A673 (cell line): ENCODE measurements around the gene TOLLIP. TPM values are rescaled to one million over a fixed set of nuclear protein-coding genes. Genes with fewer than 3 reads are reported as not detected.
"Not testable (repeated sequence)": the region's sequence is repeated elsewhere in the genome, so short reads cannot be mapped to it uniquely, and the experiment has no call there.

Source experiments
- BruUV-seq: library from RNA; stranded (reverse); fragments of 400-500 nt; replicated peaks from 2 replicates; lab custom pipeline; 2021; lab: Mats Ljungman, UMichigan
- CTCF ChIA-PET: fragments of 300-600 bp; sonication (Branson Sonifier 250); formaldehyde crosslinking; loops from one replicate; lab custom pipeline; 2022; ENCODE audit warnings: antibody characterized with exemption; lab: Charles Lee
- POLR2A ChIA-PET: fragments of 300-600 bp; sonication (Branson Sonifier 250); formaldehyde crosslinking; loops from one replicate; lab custom pipeline; 2022; ENCODE audit warnings: antibody characterized with exemption; ENCODE audit not compliant: low non-redundant PET; lab: Charles Lee
- DNase-seq: peaks from one replicate; pipeline ENCODE4 v3.0.0-alpha.2; 2015; ENCODE audit warnings: low spot score
- H3K27ac ChIP-seq: fragments of 200-600 bp; sonication (generic); 2 replicates; pipeline ENCODE4 v1.5.1; 2016; ENCODE audit warnings: mixed run types, low read depth, mild to moderate bottlenecking, mixed read lengths, antibody characterized with exemption, low read length; ENCODE audit not compliant: poor library complexity, severe bottlenecking
- H3K27me3 ChIP-seq: fragments of 200-600 bp; sonication (generic); replicated peaks from 2 replicates; pipeline ENCODE4 v1.6.1; 2017; ENCODE audit warnings: mixed run types, low read depth, mild to moderate bottlenecking, mixed read lengths, antibody characterized with exemption, low read length; ENCODE audit not compliant: insufficient read depth, poor library complexity
- H3K36me3 ChIP-seq: fragments of 200-600 bp; sonication (generic); 2 replicates; pipeline ENCODE4 v1.6.1; 2016; ENCODE audit warnings: mixed run types, mild to moderate bottlenecking, mixed read lengths, antibody characterized with exemption, low read length; ENCODE audit not compliant: insufficient read depth, poor library complexity, severe bottlenecking
- H3K4me1 ChIP-seq: fragments of 200-600 bp; sonication (generic); 2 replicates; pipeline ENCODE4 v1.6.1; 2017; ENCODE audit warnings: mixed run types, mild to moderate bottlenecking, mixed read lengths, antibody characterized with exemption, low read length; ENCODE audit not compliant: insufficient read depth, poor library complexity, severe bottlenecking
- H3K4me3 ChIP-seq: fragments of 200-600 bp; sonication (generic); 2 replicates; pipeline ENCODE4 v1.5.1; 2016; ENCODE audit warnings: low read depth, mixed run types, mild to moderate bottlenecking, mixed read lengths, low read length; ENCODE audit not compliant: poor library complexity, severe bottlenecking
- H3K9me3 ChIP-seq: fragments of 200-600 bp; sonication (generic); 2 replicates; pipeline ENCODE4 v1.6.1; 2016; ENCODE audit warnings: mixed run types, low read depth, mild to moderate bottlenecking, mixed read lengths, antibody characterized with exemption, low read length; ENCODE audit not compliant: poor library complexity, severe bottlenecking
- EZH2 ChIP-seq: fragments of 200-600 bp; sonication (generic); IDR thresholded peaks from 2 replicates; pipeline ENCODE4 v1.6.1; 2017; ENCODE audit warnings: borderline replicate concordance, low read depth, mild to moderate bottlenecking, mixed read lengths, antibody characterized with exemption, low read length; ENCODE audit not compliant: poor library complexity, severe bottlenecking
- intact Hi-C: fragments of 100-400 bp; cut with micrococcal nuclease; formaldehyde crosslinking; loops from one replicate; pipeline ENCODE4 v1.10.0; 2022; ENCODE audit not compliant: unreplicated experiment
- total RNA-seq: library from RNA; stranded (reverse); gene quantifications from 2 replicates; pipeline ENCODE4 v1.2.3, GENCODE V29; 2021
- TF ChIP-seq, protein P1 (sequence below): fragments of 300-800, 200-600 bp; sonication (generic); conservative IDR thresholded peaks from 2 replicates; pipeline ENCODE4 v1.5.1; 2017; ENCODE audit warnings: low read depth, mild to moderate bottlenecking, antibody characterized with exemption, low read length, moderate library complexity, mixed read lengths

The TOLLIP gene
- total RNA-seq, 1 experiment from 2014 or later = 32.5 TPM

DNA sequence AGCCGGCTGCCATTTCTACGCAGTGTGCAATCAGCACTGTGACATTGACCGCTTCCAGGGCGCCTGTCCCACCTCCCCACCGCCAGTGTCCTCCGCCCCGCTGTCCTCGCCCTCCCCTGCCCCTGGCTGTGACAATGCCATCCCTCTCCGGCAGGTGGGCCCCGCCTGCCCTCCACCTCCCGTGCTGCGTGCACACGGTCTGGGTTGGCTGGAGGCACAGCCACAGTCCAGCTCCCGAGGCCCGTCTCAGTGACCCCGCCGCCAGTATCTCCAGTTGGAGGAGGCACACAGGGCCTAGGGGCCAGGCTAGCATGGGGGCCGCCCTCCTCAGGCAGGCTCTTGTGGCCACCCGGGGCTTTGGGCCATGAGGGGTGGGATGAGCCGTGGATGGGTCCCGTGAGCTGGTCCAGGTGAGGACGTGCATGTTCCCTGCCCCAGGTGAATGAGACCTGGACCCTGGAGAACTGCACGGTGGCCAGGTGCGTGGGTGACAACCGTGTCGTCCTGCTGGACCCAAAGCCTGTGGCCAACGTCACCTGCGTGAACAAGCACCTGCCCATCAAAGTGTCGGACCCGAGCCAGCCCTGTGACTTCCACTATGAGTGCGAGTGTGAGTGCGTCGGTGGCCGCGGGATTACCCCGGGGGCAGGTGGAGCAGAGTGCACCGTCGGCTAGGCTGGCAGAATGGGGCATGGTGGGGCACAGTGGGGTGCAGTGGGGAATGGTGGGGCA, 56.9 kb downstream of the TOLLIP start:
- CTCF ChIA-PET = no interaction called here
- no TSS peak for BruUV-seq
- POLR2A ChIA-PET = no interaction called here
- H3K4me1 ChIP-seq = no peaks in the 10 kb centered on the region
- TF ChIP-seq, protein P1, sequence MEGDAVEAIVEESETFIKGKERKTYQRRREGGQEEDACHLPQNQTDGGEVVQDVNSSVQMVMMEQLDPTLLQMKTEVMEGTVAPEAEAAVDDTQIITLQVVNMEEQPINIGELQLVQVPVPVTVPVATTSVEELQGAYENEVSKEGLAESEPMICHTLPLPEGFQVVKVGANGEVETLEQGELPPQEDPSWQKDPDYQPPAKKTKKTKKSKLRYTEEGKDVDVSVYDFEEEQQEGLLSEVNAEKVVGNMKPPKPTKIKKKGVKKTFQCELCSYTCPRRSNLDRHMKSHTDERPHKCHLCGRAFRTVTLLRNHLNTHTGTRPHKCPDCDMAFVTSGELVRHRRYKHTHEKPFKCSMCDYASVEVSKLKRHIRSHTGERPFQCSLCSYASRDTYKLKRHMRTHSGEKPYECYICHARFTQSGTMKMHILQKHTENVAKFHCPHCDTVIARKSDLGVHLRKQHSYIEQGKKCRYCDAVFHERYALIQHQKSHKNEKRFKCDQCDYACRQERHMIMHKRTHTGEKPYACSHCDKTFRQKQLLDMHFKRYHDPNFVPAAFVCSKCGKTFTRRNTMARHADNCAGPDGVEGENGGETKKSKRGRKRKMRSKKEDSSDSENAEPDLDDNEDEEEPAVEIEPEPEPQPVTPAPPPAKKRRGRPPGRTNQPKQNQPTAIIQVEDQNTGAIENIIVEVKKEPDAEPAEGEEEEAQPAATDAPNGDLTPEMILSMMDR = no peak
- TF ChIP-seq EZH2 = no peak
- no peak overlapping the region for H3K27ac ChIP-seq
- H3K27me3 ChIP-seq = no peaks in the 10 kb centered on the region
- DNase-seq = no peak
- H3K4me3 ChIP-seq = no peak overlapping the region
- no peaks in the 10 kb centered on the region for H3K9me3 ChIP-seq
- intact Hi-C loops = no loop called here
- H3K36me3 ChIP-seq = no peaks in the 10 kb centered on the region

DNA sequence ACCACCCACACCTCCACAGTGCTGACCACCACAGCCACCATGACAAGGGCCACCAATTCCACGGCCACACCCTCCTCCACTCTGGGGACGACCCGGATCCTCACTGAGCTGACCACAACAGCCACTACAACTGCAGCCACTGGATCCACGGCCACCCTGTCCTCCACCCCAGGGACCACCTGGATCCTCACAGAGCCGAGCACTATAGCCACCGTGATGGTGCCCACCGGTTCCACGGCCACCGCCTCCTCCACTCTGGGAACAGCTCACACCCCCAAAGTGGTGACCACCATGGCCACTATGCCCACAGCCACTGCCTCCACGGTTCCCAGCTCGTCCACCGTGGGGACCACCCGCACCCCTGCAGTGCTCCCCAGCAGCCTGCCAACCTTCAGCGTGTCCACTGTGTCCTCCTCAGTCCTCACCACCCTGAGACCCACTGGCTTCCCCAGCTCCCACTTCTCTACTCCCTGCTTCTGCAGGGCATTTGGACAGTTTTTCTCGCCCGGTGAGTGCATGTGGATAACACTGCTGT, 58.1 kb downstream of the TOLLIP start:
- Histone ChIP-seq H3K9me3 (no peaks in the 10 kb centered on the region), H3K4me1 (no peaks in the 10 kb centered on the region), H3K36me3 (no peaks in the 10 kb centered on the region), H3K27me3 (no peaks in the 10 kb centered on the region), H3K27ac (no peak overlapping the region), H3K4me3 (no peak overlapping the region)
- ChIA-PET CTCF (no interaction called here), POLR2A (no interaction called here)
- no TSS peak for BruUV-seq
- intact Hi-C loops = no loop called here
- DNase-seq = no peak
- no peak for TF ChIP-seq EZH2
- TF ChIP-seq, protein P1 = no peak

DNA sequence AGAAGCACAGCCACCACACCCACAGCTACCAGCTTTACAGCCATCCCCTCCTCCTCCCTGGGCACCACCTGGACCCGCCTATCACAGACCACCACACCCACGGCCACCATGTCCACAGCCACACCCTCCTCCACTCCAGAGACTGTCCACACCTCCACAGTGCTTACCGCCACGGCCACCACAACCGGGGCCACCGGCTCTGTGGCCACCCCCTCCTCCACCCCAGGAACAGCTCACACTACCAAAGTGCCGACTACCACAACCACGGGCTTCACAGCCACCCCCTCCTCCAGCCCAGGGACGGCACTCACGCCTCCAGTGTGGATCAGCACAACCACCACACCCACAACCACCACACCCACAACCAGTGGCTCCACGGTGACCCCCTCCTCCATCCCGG, 59.0 kb downstream of the TOLLIP start:
- POLR2A ChIA-PET, BruUV-seq, H3K27ac ChIP-seq, H3K4me3 ChIP-seq, CTCF ChIA-PET, H3K4me1 ChIP-seq, intact Hi-C loops, H3K27me3 ChIP-seq, H3K36me3 ChIP-seq, DNase-seq, H3K9me3 ChIP-seq: not testable (repeated sequence)

DNA sequence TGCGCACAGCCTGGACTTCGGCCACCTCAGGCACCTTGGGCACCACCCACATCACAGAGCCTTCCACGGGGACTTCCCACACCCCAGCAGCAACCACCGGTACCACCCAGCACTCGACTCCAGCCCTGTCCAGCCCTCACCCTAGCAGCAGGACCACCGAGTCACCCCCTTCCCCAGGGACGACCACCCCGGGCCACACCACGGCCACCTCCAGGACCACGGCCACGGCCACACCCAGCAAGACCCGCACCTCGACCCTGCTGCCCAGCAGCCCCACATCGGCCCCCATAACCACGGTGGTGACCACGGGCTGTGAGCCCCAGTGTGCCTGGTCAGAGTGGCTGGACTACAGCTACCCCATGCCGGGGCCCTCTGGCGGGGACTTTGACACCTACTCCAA, 60.5 kb downstream of the TOLLIP start:
- H3K27me3 ChIP-seq = not testable (repeated sequence)

DNA sequence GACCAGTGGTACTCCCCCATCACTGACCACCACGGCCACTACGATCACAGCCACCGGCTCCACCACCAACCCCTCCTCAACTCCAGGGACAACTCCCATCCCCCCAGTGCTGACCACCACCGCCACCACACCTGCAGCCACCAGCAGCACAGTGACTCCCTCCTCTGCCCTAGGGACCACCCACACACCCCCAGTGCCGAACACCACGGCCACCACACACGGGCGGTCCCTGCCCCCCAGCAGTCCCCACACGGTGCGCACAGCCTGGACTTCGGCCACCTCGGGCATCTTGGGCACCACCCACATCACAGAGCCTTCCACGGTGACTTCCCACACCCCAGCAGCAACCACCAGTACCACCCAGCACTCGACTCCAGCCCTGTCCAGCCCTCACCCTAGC, 62.4 kb downstream of the TOLLIP start:
- H3K36me3 ChIP-seq, BruUV-seq, POLR2A ChIA-PET, H3K9me3 ChIP-seq, H3K27ac ChIP-seq, H3K4me1 ChIP-seq, H3K4me3 ChIP-seq, CTCF ChIA-PET, H3K27me3 ChIP-seq, intact Hi-C loops, DNase-seq: not testable (repeated sequence)

More for the DNA sequence above, 60.5 kb downstream of the TOLLIP start:
- BruUV-seq, H3K4me3 ChIP-seq, POLR2A ChIA-PET, intact Hi-C loops, H3K9me3 ChIP-seq, DNase-seq, H3K27ac ChIP-seq, CTCF ChIA-PET, H3K36me3 ChIP-seq, H3K4me1 ChIP-seq: not testable (repeated sequence)

DNA sequence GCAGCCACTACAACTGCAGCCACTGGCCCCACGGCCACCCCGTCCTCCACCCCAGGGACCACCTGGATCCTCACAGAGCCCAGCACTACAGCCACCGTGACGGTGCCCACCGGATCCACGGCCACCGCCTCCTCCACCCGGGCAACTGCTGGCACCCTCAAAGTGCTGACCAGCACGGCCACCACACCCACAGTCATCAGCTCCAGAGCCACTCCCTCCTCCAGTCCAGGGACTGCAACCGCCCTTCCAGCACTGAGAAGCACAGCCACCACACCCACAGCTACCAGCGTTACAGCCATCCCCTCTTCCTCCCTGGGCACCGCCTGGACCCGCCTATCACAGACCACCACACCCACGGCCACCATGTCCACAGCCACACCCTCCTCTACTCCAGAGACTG, 63.1 kb downstream of the TOLLIP start:
- BruUV-seq, H3K4me3 ChIP-seq, H3K9me3 ChIP-seq, POLR2A ChIA-PET, H3K36me3 ChIP-seq, H3K27me3 ChIP-seq, H3K27ac ChIP-seq, H3K4me1 ChIP-seq, CTCF ChIA-PET, intact Hi-C loops, DNase-seq: not testable (repeated sequence)
